Erythroblast (primary cell): ENCODE measurements around the gene AMY2B.
"Not testable (repeated sequence)": the region's sequence is repeated elsewhere in the genome, so short reads cannot be mapped to it uniquely, and the experiment has no call there.

ENCODE experiments used
- GATA1 ChIP-seq: IDR thresholded peaks from 2 replicates; pipeline ENCODE4 v1.6.1; 2011; ENCODE audit warnings: low read depth, mild to moderate bottlenecking, control low read depth, low read length, moderate library complexity
- POLR2A ChIP-seq: IDR thresholded peaks from 2 replicates; pipeline ENCODE4 v1.6.1; 2011; ENCODE audit warnings: mild to moderate bottlenecking, low read length

- TF ChIP-seq POLR2A, GATA1: not testable (repeated sequence)
Measured at GRCh38 chr1:103571289-103571688, at the start of gene AMY2B.
